ENCODE measurements around the gene XRCC6. TPM values are rescaled to one million over a fixed set of nuclear protein-coding genes. Genes with fewer than 3 reads are reported as not detected.
A peak's percentile ranks its signal among the peaks of the same experiment; 100 is the strongest.

The XRCC6 gene
- total and polyA plus RNA-seq, 9 of the 15 experiments (the other 6 are each of a cell fraction or from before 2014, with no cell fraction given): 151 to 440 (median 318) TPM

- 0 out of 2 replicates have a peak, but pooled peaks have one; percentile 42 for TF ChIP-seq ZNF764 (CRISPR knock-in tag; IDR thresholded peaks at IDR 0.05; ENCODE audit: low read depth)
- TF ChIP-seq NR3C1 (CRISPR knock-in tag; IDR thresholded peaks at IDR 0.05): no peak
- TF ChIP-seq ZNF318 (IDR thresholded peaks at IDR 0.05; ENCODE audit: borderline replicate concordance in 1 of 2, low read depth in 1 of 2): no peak
- TF ChIP-seq PBX2 (CRISPR knock-in tag; IDR thresholded peaks at IDR 0.05; ENCODE audit: low read depth): no peak
- TF ChIP-seq PBX2 (tag; conservative IDR thresholded peaks at IDR 0.05; ENCODE audit: low read depth): no peak
- no peak for TF ChIP-seq HDGF (IDR thresholded peaks at IDR 0.05)
- TF ChIP-seq CC2D1A (IDR thresholded peaks at IDR 0.05): no peak
- no peak for TF ChIP-seq SMAD4 (CRISPR knock-in tag; conservative IDR thresholded peaks at IDR 0.05)
- TF ChIP-seq SMAD3 (CRISPR knock-in tag; conservative IDR thresholded peaks at IDR 0.05): no peak
- peak; percentile 63 for TF ChIP-seq POLR2AphosphoS5 (IDR thresholded peaks at IDR 0.05; ENCODE audit: control insufficient read depth, insufficient read depth, low read depth, low read length)
- TF ChIP-seq KAT7 (CRISPR knock-in tag; IDR thresholded peaks at IDR 0.05; ENCODE audit: borderline replicate concordance): 0 out of 2 replicates have a peak, but pooled peaks have one; percentile 34
- no peak for TF ChIP-seq KHSRP (IDR thresholded peaks at IDR 0.05)
- TF ChIP-seq BDP1 (IDR thresholded peaks at IDR 0.05; ENCODE audit: insufficient read depth, insufficient read length): no peak
Observed at GRCh38 chr22:41688365-41689211, 67.5 kb downstream of the XRCC6 start, which contains the start of gene SNU13 (continued).

All from K562 (cell line).